ENCODE results near the gene FLYWCH2.

FLYWCH2 gene

GRCh38 chr16:2865651-2866050 is 17.4 kb upstream of the FLYWCH2 start:
- no peak for TF ChIP-seq CTCF (IDR thresholded peaks at IDR 0.05; ENCODE audit: insufficient read depth, low read length, missing control alignments)
- POLR2A ChIA-PET = no interaction called here
- CTCF ChIA-PET = interaction anchor here (1.4 to 22.9 kb wide), 3 partner anchors 26 to 56 kb away, joined by 5 to 396 read pairs (median 134); no protein-coding TSS in a partner anchor

GRCh38 chr16:2866431-2866830 is 16.6 kb upstream of the FLYWCH2 start:
- H3K4me3 ChIP-seq (ENCODE audit: low read depth, low read length) = no peak overlapping the region
- TF ChIP-seq CTCF (IDR thresholded peaks at IDR 0.05; ENCODE audit: insufficient read depth, low read length, missing control alignments) = no peak
- ChIA-PET CTCF (interaction anchor here (1.4 to 22.9 kb wide), 4 partner anchors 23 to 55 kb away, joined by 5 to 396 read pairs (median 86); no protein-coding TSS in a partner anchor), POLR2A (no interaction called here)
- DNase-seq (ENCODE audit: low read depth, low spot score) = no peak

More at GRCh38 chr16:2865651-2866050, 17.4 kb upstream of the FLYWCH2 start:
- H3K4me3 ChIP-seq (ENCODE audit: low read depth, low read length) = no peak overlapping the region
- no peak for DNase-seq (ENCODE audit: low read depth, low spot score)

GRCh38 chr16:2867661-2867986 is 15.4 kb upstream of the FLYWCH2 start:
- TF ChIP-seq CTCF (IDR thresholded peaks at IDR 0.05; ENCODE audit: insufficient read depth, low read length, missing control alignments) = no peak
- peak overlapping the region; percentile 70 for H3K4me3 ChIP-seq (ENCODE audit: low read depth, low read length)
- no peak for DNase-seq (ENCODE audit: low read depth, low spot score)
- CTCF ChIA-PET = interaction anchor here (0.9 to 22.9 kb wide), 27 partner anchors 9 to 147 kb away, joined by 3 to 396 read pairs (median 8); partner anchors contain the start of genes FLYWCH2, PRSS27, PRSS41 and SRRM2
- POLR2A ChIA-PET = interaction anchor here (0.9 to 1.6 kb wide), 5 partner anchors 15 to 114 kb away, joined by 6 to 12 read pairs (median 7); partner anchors contain the start of genes ELOB, FLYWCH2 and SRRM2

- peak overlapping the region; percentile 70 for H3K4me3 ChIP-seq (ENCODE audit: low read depth, low read length)
- peak; percentile 51 for DNase-seq (ENCODE audit: low read depth, low spot score)
- POLR2A ChIA-PET = interaction anchor here (0.9 to 1.6 kb wide), 6 partner anchors 14 to 115 kb away, joined by 5 to 12 read pairs (median 6); partner anchors contain the start of genes ELOB, FLYWCH2 and SRRM2
- peak; percentile 98 for TF ChIP-seq CTCF (IDR thresholded peaks at IDR 0.05; ENCODE audit: insufficient read depth, low read length, missing control alignments)
- CTCF ChIA-PET = interaction anchor here (0.7 to 22.9 kb wide), 33 partner anchors 9 to 148 kb away, joined by 3 to 396 read pairs (median 6); partner anchors contain the start of genes FLYWCH2, PRSS27, PRSS41 and SRRM2
Measured at GRCh38 chr16:2867987-2868789, 14.8 kb upstream of the FLYWCH2 start.

- no peak for DNase-seq (ENCODE audit: low read depth, low spot score)
- TF ChIP-seq CTCF (IDR thresholded peaks at IDR 0.05; ENCODE audit: insufficient read depth, low read length, missing control alignments) = no peak
- ChIA-PET CTCF (interaction anchor here (0.9 to 22.9 kb wide), 7 partner anchors 11 to 119 kb away, joined by 3 to 396 read pairs (median 9); partner anchors contain the start of genes FLYWCH2 and SRRM2), POLR2A (no interaction called here)
- no peak overlapping the region for H3K4me3 ChIP-seq (ENCODE audit: low read depth, low read length)
Measured at GRCh38 chr16:2871926-2872325, 11.1 kb upstream of the FLYWCH2 start.
